A673 (cell line): ENCODE results near the gene NR2F2.

Experiments
- CTCF ChIP-seq: fragments of 300-800, 200-600 bp; sonication (generic); conservative IDR thresholded peaks from 2 replicates; pipeline ENCODE4 v1.5.1; 2017; ENCODE audit warnings: low read depth, mild to moderate bottlenecking, antibody characterized with exemption, low read length, moderate library complexity, mixed read lengths
- EZH2 ChIP-seq: fragments of 200-600 bp; sonication (generic); IDR thresholded peaks from 2 replicates; pipeline ENCODE4 v1.6.1; 2017; ENCODE audit warnings: borderline replicate concordance, low read depth, mild to moderate bottlenecking, mixed read lengths, antibody characterized with exemption, low read length; ENCODE audit not compliant: poor library complexity, severe bottlenecking

- TF ChIP-seq CTCF (no peak), EZH2 (no peak)
These were observed 29.4 kb downstream of the NR2F2 start for GRCh38 chr15:96359616-96360521.
